Posterior vena cava (tissue), 2 donors: Measurements from ENCODE around the gene TRIM7. TPM values are rescaled to one million over a fixed set of nuclear protein-coding genes. Genes with fewer than 3 reads are reported as not detected.
"Not testable (repeated sequence)": the region's sequence is repeated elsewhere in the genome, so short reads cannot be mapped to it uniquely, and the experiment has no call there.

ENCODE experiments used
- DNase-seq: peaks from one replicate; pipeline ENCODE4 v3.0.0-alpha.2; 2020; ENCODE audit warnings: low spot score
- intact Hi-C, 2 donors: fragments of 100-400 bp; cut with DNase I; formaldehyde crosslinking; loops; one replicate each; pipeline versions ENCODE4 v1.14.1 to v1.14.2; 2022 to 2023
- total RNA-seq, 2 donors: library from RNA; stranded (reverse); fragmentation: NEBNext Ultra II Directional; extraction: Animal tissue kit (Norgen Biotek cat#: 25700); gene quantifications; one replicate each; pipeline ENCODE4 v1.2.1, GENCODE V29; 2021
- donor health status: DM: yes; HTN: yes; CAD: no.
- donor health status: DM: yes; HTN: yes; CAD: no.

The TRIM7 gene
- total RNA-seq, 2 donors from 2014 or later: 3.1 to 3.5 TPM

DNA sequence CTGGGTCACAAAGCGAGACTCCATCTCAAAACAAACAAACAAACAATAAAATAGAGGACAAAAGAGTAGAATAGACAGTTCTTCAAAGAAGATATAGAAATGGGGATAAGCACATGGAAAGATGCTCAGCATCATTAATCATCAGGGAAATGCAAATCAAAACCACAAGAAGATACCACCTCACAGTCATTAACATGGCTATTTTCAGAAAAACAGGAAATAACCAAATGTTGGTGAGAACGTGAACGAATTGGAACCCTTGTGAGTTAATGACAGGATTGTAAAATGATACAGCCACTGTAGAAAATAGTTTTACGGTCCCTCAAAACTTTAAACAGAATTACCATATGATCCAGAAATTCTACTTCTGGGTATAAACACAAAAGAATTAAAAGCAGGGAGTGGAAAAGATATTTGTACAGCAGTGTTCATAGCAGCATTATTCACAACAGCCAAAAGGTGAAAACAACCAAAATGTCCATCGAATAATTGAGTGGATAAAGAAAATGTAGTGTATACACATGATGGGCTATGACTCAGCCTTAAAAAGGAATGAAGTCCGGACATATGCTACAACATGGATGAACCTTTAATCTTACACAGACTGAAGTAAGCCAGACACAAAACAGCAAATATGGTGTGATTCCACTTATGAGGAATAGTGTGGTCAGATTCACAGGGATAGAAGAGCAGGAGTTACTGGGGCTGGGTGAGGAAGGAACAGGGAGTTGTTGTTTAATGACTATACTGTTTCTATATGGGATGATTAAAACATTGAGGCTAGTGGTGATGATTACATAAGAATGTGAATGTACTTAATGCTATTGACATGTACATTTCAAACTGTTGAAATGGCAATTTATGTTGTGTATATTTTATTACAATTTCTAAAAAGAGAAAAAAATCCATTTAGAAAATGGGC, 37.9 kb downstream of the TRIM7 start:
- intact Hi-C loops: no loop called here
- DNase-seq: no peak

DNA sequence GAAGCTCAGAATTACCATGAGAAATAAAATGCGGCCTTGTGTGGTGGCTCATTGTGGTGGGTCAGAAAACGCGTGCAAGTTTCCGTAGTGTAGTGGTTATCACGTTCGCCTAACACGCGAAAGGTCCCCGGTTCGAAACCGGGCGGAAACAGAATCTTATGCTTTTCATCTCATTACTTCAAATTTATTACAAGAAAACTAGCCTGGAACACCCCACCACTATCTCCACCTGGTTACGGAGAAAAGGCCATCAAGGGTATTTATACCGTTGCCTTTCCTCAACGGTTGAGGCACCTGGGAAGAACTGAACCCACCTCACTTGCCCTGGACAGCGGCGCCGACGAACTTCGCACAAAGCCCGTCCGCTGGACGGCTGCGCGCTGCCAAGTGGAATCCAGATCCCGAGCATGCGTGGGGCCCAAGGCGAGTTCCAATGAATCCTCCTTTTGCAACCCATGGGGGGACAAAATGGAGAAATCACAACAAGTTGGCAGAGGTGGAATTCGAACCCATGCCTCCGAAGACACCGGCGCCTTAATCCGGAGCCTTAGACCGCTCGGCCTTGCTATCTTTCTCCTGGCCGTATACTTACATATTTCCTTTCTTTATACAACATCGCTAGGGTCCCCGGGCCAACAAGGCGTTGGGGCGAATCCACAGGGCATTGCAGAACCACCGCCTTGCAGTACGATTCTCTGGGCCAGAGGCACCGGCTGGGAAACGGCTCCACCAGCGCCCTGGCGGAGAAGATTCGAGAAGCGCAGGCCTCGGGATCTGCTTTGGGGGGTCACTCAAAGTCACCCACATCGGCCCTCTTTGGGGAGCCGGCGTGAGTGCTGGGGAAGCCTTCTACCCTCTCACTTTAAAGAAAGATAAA, 40.7 kb downstream of the TRIM7 start:
- intact Hi-C loops: no loop called here
- no peak for DNase-seq

DNA sequence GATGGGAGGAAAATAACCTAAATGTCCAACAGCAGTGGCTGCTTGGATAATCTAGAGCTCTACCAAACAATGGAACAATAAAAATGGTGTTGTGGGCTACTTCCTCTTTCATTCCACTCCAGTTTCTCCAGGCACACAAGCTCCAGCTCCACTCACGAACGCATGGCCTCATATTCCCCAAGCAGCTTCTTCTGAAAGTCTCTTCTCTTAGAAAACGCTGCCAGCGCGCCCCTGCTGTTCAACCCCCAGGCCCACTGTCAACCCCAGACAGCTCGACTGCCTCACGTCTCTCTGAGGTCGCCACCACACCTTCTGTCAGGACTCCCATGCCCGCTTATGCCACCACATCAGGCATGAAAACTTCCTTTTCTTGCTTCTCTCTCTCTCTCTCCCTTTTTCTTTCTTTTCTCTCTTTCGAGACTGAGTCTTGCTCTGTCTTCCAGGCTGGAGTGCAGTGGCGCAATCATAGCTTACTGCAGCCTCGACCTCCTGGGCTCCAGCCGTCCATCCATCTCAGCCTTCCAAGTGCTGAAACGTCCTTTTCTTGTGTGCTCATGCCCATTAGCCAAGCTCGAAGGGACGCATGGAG, 41.4 kb downstream of the TRIM7 start:
- intact Hi-C loops: no loop called here
- DNase-seq: no peak

DNA sequence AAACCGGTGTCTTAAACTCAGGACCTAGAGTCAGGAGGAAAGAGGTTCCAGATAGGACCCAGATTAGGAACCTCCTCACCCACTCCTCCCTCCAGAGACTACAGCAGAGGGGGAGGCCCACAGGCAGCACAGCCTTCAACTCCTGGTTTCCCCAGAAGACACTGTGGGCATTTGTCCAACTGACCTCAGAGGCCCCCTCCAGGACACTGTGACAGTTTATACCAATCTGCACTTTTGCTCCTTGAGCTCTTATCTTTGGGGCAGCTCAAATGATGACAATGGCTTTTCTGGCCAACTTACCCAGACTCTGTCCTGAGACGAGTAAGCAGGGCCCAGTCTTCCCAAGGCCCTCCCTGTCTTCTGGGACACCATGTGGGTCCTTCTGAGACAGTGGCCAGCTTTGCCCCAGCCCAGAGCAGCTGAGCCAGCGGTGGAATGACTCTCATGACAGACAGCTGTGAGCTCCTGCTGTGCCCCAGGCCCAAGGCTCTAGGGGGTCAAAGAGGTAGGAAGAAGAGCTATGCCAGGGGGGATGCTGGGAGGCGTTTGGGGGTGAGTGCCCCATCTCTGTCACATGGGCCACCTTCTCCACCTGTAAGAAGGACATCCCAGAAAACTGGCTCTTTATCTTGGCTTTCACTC, 43.3 kb downstream of the TRIM7 start:
- DNase-seq: no peak
- intact Hi-C loops: no loop called here

DNA sequence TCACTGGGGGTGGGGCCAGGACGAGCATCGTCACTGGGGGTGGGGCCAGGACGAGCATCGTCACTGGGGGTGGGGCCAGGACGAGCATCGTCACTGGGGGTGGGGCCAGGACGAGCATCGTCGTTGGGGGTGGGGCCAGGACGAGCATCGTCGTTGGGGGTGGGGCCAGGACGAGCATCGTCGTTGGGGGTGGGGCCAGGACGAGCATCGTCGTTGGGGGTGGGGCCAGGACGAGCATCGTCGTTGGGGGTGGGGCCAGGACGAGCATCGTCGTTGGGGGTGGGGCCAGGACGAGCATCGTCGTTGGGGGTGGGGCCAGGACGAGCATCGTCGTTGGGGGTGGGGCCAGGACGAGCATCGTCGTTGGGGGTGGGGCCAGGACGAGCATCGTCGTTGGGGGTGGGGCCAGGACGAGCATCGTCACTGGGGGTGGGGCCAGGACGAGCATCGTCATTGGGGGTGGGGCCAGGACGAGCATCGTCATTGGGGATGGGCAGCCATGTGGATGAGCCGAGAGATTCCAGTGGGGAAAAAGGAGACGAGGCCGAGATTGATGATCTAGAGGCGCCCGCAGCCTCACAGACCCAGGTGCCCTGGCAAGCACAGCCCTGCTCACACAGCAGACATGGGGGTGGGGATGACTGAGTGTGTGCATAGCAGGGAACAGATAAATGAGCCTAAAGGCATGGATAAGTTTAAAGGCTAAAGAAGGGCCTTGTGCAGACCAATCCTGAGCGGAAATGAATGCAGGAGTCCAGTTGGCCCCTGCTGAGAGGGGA, 44.1 kb downstream of the TRIM7 start:
- intact Hi-C loops, DNase-seq: not testable (repeated sequence)

DNA sequence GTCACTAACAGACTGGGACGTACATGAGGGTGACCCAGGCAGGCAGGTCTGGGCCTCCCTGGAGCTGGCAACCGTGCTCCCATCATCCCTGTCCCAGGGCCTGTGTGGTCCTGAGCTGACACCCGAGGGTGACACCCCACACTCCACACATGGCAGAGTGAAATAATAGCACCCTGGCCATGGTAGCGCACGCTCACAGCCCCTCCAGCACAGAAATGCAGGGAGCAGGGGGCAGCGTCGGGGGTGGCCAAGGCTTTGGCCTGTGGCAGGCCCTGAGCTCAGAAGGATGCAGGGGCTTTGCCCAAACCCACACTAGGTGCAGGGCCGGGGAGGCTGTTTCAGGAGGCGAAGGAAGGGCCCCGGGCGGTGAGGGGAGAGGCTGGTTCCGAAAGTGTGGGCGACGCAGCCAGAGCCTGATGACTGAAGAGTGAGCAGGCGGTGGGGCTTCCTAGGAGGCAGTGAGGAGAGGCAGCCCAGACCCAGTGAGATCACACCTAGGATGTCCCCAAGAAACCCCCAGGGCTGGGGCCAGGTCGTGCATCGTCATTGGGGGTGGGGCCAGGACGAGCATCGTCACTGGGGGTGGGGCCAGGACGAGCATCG, 44.7 kb downstream of the TRIM7 start:
- peak; percentile 83 for DNase-seq
- intact Hi-C loops: no loop called here

DNA sequence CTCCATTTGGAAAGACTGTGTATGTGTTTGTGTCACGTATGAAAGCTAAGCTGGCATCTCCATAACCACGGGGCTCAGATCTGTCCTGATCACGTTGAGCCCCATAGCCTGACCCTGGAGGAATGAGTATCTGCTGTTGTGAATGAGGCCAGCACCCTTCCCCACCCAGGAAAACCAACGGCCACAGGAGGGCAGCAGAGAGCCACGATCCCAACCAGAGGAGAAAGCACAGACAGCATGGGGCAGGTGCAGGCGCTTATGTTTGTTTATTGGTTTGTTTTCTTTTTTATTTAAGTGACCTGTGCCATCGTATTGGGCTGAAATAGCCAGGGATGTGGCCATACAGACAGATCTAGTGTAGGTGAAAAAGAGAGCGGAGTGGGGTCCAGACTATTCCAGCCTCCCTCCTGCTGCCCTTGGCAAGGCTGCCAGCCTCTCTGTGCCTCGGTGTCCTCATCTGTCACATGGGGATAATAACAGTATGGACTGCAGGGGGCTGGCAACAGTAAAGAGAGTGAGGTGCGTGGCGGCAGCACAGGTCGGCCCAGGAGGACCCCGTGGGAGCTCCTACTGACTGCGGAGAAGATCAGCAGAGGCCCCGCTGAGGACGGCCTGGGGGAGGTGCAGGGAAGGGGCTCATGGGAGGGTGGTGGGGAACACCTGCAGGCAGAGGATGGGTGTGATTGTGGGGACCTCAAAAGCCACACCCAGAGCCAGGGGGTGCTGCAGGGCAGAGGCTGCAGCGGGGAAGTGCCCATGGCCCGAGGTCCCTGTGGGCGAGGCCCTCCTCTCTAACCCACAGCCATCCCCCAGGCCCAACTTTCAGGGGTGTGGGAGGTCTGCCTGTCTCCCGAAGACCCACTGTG, 45.5 kb downstream of the TRIM7 start:
- peak; percentile 94 for DNase-seq
- intact Hi-C loops: loop anchor here in 1 of 2 donors (10.0 kb wide), 1 partner anchor 375 kb away; no protein-coding TSS in a partner anchor

DNA sequence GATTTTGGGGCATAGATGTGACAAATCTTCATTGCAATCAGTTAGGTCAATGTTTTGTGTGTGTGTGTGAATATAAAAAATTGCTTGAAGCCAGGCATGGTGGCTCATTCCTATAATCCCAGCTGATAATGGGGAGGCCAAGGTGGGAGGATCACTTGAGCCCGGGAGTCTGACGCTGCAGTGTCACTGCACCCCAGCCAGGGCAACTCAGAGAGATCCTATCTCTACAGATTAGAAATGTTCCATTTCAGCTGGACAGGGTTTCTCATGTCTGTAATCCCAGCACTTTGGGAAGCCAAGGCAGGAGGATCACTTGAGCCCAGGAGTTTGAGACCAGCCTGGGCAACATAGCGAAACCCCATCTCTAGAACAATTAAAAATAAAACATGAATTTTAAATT, 46.1 kb downstream of the TRIM7 start:
- DNase-seq: no peak
- intact Hi-C loops: loop anchor here in 1 of 2 donors (10.0 kb wide), 1 partner anchor 374 kb away; no protein-coding TSS in a partner anchor

DNA sequence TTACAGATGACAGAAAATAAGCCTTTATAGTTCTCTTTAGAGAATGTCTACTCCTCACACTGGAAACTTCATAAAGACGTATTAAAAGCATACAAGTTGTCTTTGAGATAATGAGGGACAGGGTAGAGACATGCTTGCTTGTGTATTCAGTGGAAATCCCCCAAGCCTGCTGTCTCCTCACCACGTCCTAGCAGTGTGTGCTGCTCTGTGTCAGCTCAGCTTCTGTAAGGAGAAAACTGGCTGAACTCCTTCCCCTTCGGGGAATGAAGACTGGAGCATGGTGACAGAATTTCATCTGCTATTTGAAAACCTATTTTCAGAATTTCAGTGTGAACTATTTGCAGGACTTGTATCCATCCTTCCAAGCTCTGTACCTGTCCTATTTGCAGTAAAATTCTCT, 48.2 kb downstream of the TRIM7 start:
- DNase-seq: no peak
- intact Hi-C loops: loop anchor here in 1 of 2 donors (10.0 kb wide), 1 partner anchor 372 kb away; no protein-coding TSS in a partner anchor

DNA sequence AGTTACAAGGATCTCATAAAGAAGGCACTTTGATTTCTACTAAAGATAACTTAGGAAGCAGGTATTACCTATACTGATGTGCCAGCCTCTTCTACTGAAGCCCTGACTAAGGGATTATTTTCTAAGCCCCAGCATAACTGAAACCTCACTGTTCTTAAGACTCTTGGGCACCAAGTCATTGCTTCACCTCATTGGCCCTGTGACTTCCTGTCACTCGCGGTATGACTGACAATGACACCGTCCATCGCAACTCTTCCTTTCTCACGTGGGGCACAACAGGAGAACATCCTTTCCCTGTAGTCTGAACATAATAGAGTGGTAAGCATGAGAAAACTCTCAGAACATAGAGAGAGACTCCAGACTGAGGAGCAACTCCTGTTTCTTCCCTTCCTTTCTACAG, 51.2 kb downstream of the TRIM7 start:
- no peak for DNase-seq
- intact Hi-C loops: loop anchor here in 1 of 2 donors (10.0 kb wide), 1 partner anchor 369 kb away; no protein-coding TSS in a partner anchor

DNA sequence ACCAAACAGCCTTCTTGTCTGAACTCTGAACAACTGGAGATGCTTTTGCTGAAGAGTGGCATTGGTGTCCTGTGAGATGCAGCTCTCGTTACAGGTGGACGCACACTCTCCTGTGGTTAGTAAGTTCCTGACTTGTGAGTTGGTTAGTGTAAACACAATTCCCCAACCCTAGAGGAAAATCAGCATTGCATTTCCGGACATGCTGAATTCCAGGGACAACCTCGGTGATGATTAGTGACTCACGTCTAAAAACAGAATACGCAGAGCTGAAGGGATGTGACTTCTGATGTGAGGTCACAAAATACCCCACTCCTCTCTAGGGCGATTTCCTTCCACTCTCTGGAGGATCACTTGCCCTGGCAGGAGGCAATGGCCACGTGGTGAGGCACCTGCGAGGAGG, 52.6 kb downstream of the TRIM7 start:
- intact Hi-C loops: loop anchor here in 1 of 2 donors (10.0 kb wide), 1 partner anchor 368 kb away; no protein-coding TSS in a partner anchor

DNA sequence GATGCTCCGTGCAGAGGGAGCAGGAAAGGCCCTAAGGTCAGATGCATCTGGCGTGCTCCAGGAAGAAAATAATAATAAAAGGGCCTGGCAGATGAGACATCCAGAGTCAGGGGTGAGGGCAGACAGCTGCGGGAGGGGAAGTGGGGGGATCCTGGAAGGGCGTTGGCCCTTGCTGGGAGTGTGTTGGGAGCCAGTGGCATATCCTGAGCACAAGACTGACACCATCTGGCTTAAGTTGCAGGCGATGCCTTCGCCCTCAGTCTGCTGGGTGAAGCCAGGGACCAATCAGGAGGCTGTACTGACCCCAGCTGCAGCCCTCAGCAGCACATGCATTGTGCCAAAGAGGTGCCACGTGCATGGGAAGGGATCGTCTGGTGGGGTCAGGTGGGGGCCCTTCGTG, 53.9 kb downstream of the TRIM7 start:
- DNase-seq: no peak
- intact Hi-C loops: loop anchor here in 1 of 2 donors (10.0 kb wide), 1 partner anchor 366 kb away; no protein-coding TSS in a partner anchor

More for the DNA sequence above, 52.6 kb downstream of the TRIM7 start:
- DNase-seq: no peak

DNA sequence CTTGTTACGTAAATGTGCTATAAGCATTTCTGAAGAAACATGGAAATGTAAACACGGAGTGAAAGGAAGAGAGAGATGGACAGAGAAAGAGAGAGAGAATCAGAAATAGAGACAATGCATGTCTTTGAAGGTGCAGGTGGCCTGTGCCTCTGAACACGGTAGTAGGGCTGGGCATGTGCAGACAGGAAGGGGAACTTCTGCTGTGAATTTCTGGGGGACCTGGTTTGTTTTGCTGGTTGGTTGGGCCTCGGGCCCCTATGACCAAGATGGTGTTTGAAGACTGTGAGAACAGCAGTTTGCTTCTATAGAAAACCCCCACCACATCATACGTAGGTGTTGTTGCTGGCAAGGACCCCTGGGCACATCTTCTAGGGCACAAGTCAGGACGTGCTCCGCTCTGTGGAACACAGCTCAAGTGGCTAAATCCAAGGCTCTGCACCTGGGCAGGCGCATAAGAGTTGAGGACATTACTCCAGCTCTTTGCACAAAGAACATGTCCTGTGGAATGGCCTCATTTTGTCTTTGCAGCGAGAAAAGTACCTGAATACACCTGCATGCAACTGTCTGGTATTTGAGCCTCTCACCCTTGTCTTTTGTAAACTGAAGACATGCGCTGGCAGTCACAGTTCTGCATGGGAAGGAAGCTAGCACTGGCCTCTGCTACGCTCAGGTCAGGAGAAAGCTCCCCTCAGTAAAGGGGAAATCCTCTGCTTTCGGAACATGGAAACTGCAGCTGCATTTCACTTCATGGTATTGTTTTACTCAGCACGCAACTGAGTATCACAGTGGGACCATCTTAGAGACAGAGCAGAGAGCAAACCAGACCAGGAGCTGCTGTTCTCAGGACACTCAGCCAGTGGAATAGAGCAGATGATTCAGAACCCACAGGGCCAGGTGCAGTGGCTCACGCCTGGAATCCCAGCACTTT, 54.9 kb downstream of the TRIM7 start:
- intact Hi-C loops: loop anchor here in 1 of 2 donors (10.0 kb wide), 1 partner anchor 365 kb away; no protein-coding TSS in a partner anchor
- DNase-seq: no peak

DNA sequence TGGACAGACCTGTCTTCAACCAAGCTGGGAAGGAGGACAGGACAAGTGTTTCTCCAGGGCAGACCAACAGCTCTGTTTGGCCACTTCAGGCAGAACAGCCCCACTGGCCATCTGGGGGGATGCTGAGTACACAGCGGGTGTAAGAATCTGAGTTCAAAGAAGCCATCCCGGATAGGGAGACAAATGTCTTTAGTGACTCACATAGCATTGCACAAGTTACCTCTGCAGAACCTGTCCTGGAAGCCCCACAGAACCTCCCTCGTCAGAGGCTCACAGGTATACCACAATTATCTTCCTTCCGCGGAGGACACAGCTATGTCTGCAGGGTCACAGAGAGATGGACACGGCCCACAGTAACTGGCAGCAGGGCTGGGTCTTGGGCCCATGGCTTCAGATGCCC, 55.6 kb downstream of the TRIM7 start:
- no peak for DNase-seq
- intact Hi-C loops: no loop called here

DNA sequence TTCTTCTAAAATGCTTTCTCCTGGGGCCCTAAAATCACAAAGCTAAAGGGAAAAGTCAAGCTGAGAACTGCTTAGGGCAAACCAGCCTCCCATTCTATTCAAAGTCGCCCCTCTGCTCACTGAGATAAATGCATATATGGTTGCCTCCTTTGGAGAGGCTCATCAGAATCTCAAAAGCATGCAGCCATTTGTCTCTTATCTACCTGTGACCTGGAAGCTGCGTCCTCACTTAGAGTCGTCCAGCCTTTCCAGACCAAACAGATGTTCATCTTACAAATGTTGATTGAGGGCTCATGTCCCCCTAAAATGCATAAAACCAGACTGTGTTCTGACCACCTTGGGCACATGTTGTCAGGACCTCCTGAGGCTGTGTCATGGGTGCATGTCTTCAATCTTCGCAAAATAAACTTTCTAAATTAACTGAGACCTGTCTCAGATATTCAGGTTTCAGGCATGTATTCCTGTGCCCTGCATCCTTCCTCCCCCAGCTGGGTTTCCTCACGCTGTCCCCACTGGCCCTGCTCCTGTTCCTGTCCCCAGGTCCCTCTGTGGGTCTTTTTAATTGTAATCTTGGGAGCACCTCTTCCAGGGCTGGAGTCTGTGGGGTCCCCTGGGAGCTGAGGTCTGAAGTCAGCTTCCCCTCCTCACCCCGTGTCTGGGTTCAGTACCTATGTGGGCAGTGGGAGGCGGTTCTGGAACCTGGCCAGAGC, 57.9 kb downstream of the TRIM7 start, which contains the start of gene OR2V2:
Gene OR2V2 (plus strand): TSS at position 660 of the 710 bp plus-strand sequence. CDS start 7,357 bp downstream, outside the sequence.
- not testable (repeated sequence) for DNase-seq

More for the DNA sequence above, 57.9 kb downstream of the TRIM7 start, which contains the start of gene OR2V2:
- intact Hi-C loops: not testable (repeated sequence)
